ENCODE data around the gene SPNS2. TPM values are rescaled to one million over a fixed set of nuclear protein-coding genes. Genes with fewer than 3 reads are reported as not detected.

Gene SPNS2
- total and polyA plus RNA-seq, 2 experiments from 2014 or later = 1.0 to 1.6 TPM

DNA sequence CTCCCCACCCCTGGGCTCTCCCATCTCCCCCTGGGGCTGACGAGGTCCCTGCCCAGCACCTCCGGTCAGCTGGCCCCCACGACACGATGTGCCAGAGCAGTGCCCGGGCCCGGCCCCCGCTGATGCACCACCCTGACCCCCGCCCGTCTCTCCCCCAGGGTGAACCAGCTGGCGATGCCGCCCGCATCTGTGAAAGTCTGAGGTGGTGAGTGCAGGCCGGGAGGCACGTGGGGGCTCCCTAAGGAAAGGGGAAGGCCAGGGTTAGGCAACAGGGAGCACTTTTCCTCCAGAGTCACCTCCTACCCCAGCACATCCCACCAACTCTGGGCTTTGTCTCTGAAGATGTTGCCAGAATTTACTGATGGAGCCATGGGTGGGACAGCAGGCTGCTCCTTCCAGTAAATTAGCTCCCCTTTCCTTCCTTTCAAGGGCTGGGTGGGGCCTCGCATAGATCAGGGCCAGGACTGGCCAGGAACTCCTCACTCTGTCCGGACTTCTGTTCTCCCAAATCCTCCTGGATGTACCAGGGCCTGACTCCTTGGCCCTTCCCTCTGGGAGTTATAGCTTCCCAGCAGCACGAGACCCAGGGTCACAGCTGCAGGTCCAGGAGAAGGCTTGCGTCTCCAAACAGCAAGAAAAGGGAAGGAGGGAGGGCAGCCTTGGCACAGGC, 38.2 kb downstream of the SPNS2 start:
- Histone ChIP-seq H3K4me1 (ENCODE audit: low read depth) (peaks cover 13% of the 10 kb centered on the region), H3K27ac (no peak overlapping the region), H3K4me3 (no peak overlapping the region)

DNA sequence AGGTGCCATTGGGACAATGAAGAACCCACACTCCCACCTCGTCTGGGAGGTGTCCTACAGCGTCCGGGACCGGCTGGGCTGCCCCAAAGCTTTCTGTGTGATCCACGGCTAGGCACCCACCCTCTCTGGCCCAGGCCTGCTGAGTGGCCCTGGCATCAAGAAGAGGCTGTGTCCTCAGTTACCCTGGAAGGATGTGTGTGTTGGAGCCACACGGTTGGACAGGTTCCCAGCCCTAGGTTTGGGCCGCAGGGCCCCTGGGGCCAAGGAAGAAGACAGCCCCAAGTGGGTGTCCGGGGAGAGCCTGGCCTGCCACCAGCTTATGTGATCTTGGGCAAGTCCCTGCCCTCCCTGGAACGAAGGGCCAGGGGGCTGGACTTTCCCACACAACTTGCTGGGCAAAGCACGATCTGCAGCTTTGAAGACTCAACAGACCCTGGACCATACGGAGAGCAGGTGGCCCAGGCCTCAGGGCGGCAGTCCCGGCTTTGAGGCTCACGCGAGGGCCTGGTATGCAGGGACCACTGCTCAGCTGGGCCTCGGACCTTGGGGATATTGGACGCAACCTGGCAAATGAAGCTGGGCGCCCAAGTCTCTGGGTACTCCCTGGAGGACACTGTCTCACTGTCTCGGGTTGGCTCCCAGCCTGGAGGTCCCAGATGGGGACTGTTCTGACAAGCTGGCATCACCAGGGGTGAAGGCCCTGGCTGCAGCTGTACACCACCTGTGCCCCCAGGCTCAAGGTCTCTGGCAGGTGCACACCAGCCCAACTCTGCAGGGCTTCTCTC, 39.0 kb downstream of the SPNS2 start:
- H3K4me3 ChIP-seq = no peak overlapping the region
- no peak overlapping the region for H3K27ac ChIP-seq
- H3K9me3 ChIP-seq (ENCODE audit: low read depth) = no peaks in the 10 kb centered on the region
- no peaks in the 10 kb centered on the region for H3K27me3 ChIP-seq
- TF ChIP-seq CTCF (IDR thresholded peaks at IDR 0.05; ENCODE audit: low read depth, low read length) = no peak
- peaks cover 13% of the 10 kb centered on the region for H3K4me1 ChIP-seq (ENCODE audit: low read depth)
- H3K36me3 ChIP-seq = peaks cover 11% of the 10 kb centered on the region
- no peak for DNase-seq (ENCODE audit: low read depth in 1 of 2, low spot score in 1 of 2)

More for the DNA sequence above, 38.2 kb downstream of the SPNS2 start:
- TF ChIP-seq CTCF (IDR thresholded peaks at IDR 0.05; ENCODE audit: low read depth, low read length) = no peak
- Histone ChIP-seq H3K27me3 (no peaks in the 10 kb centered on the region), H3K9me3 (ENCODE audit: low read depth) (no peaks in the 10 kb centered on the region), H3K36me3 (peaks cover 11% of the 10 kb centered on the region)
- DNase-seq (ENCODE audit: low read depth in 1 of 2, low spot score in 1 of 2) = peak in 1 of 2 donors; percentile 71

- H3K36me3 ChIP-seq = peaks cover 11% of the 10 kb centered on the region
Measured at GRCh38 chr17:4538236-4539002, 39.7 kb downstream of the SPNS2 start.

GRCh38 chr17:4539025-4539424, 40.3 kb downstream of the SPNS2 start:
- peaks cover 13% of the 10 kb centered on the region for H3K4me1 ChIP-seq (ENCODE audit: low read depth)
- H3K36me3 ChIP-seq = peaks cover 11% of the 10 kb centered on the region
- no peak for DNase-seq (ENCODE audit: low read depth in 1 of 2, low spot score in 1 of 2)
- no peak overlapping the region for H3K27ac ChIP-seq
- no peak overlapping the region for H3K4me3 ChIP-seq
- no peak for TF ChIP-seq CTCF (IDR thresholded peaks at IDR 0.05; ENCODE audit: low read depth, low read length)
- no peaks in the 10 kb centered on the region for H3K27me3 ChIP-seq
- H3K9me3 ChIP-seq (ENCODE audit: low read depth) = no peaks in the 10 kb centered on the region

More at GRCh38 chr17:4538236-4539002, 39.7 kb downstream of the SPNS2 start:
- DNase-seq (ENCODE audit: low read depth in 1 of 2, low spot score in 1 of 2) = no peak
- Histone ChIP-seq H3K27me3 (no peaks in the 10 kb centered on the region), H3K9me3 (ENCODE audit: low read depth) (no peaks in the 10 kb centered on the region), H3K27ac (no peak overlapping the region), H3K4me1 (ENCODE audit: low read depth) (peaks cover 13% of the 10 kb centered on the region), H3K4me3 (no peak overlapping the region)
- no peak for TF ChIP-seq CTCF (IDR thresholded peaks at IDR 0.05; ENCODE audit: low read depth, low read length)

GRCh38 chr17:4539576-4540223, 41.0 kb downstream of the SPNS2 start:
- Histone ChIP-seq H3K36me3 (peaks cover 11% of the 10 kb centered on the region), H3K4me1 (ENCODE audit: low read depth) (peaks cover 13% of the 10 kb centered on the region), H3K27me3 (no peaks in the 10 kb centered on the region), H3K9me3 (ENCODE audit: low read depth) (no peaks in the 10 kb centered on the region), H3K4me3 (no peak overlapping the region), H3K27ac (no peak overlapping the region)
- no peak for TF ChIP-seq CTCF (IDR thresholded peaks at IDR 0.05; ENCODE audit: low read depth, low read length)
- no peak for DNase-seq (ENCODE audit: low read depth in 1 of 2, low spot score in 1 of 2)
